A549 treated with Mapracorat at 1 μM for 4 hours (cell line): ENCODE data around the gene RFPL2. TPM values are rescaled to one million over a fixed set of nuclear protein-coding genes. Genes with fewer than 3 reads are reported as not detected.

Experiments
- total RNA-seq: library from RNA; stranded (reverse); fragments of 200-300 nt; extraction: Qiagen RNA extraction; gene quantifications from 5 replicates; pipeline ENCODE4 v1.2.3, GENCODE V29; 2022

The RFPL2 gene
- total RNA-seq: 0.15 to 0.26 TPM (median 0.18 TPM) in 4 of 5 replicates, not detected in the other

GRCh38 chr22:32204856-32205722, at the start of gene RFPL2:
Gene RFPL2, minus strand, starts transcription at chr22:32205073. Its CDS starts 2,622 bp downstream, at chr22:32202451.

GRCh38 chr22:32158712-32159533, 46.0 kb downstream of the RFPL2 start, which contains the start of gene C22orf42:
Gene C22orf42, minus strand, starts transcription at chr22:32159303. Its CDS starts 88 bp downstream, at chr22:32159215.

Other genes with a start within 250 kb of the RFPL2 start
- gene SLC5A1, start 161.8 kb downstream of the RFPL2 start, total RNA-seq: 0.06 TPM in 1 of 5 replicates, not detected in the others
- not detected in 5 replicates for gene C22orf42, start 45.8 kb downstream of the RFPL2 start, total RNA-seq
- gene SLC5A4, start 50.3 kb upstream of the RFPL2 start, total RNA-seq: not detected in 5 replicates
- gene RFPL3, start 152.8 kb upstream of the RFPL2 start, total RNA-seq: not detected in 5 replicates
- gene RTCB, start 207.2 kb upstream of the RFPL2 start, total RNA-seq: 75.4 to 79.4 TPM (median 78.7 TPM) in 5 replicates